ENCODE data around the gene ZP1. TPM values are rescaled to one million over a fixed set of nuclear protein-coding genes. Genes with fewer than 3 reads are reported as not detected.

ZP1 gene
- total RNA-seq, 1 donor from 2014 or later, result not detected

DNA sequence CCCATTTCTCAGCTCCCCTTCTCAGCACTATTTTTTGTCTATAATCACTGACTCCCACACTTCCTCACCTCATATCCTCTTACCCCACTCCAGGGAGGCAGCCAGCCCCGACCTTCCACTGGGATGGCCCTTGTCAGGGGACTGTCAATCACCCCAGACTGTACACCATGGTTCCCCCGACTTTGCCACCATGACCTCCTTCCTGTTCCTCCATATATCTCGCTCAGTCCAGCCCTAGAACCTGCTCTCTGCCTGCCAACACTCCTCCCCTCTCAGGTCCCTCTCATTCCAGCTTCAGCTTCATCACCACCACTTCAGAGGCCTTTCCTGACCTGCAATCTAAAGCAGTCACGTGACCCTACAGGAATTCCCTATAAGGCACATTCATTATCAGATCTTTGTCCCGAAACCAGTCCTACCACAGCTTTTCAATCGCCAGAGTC lies 22.5 kb downstream of the ZP1 start:
- peaks cover 29% of the 10 kb centered on the region for H3K36me3 ChIP-seq
- intact Hi-C loops (cut with DNase I), result no loop called here
- DNase-seq, result no peak
- ATAC-seq, result no peak
- no peak overlapping the region for H3K27ac ChIP-seq
- no peaks in the 10 kb centered on the region for H3K9me3 ChIP-seq
- no peak for TF ChIP-seq CTCF (IDR thresholded peaks at IDR 0.05)
- no peaks in the 10 kb centered on the region for H3K27me3 ChIP-seq
- peaks cover 6% of the 10 kb centered on the region for H3K4me1 ChIP-seq
- H3K4me3 ChIP-seq, result no peak overlapping the region

GRCh38 chr11:60890696-60891095 lies 23.4 kb downstream of the ZP1 start:
- no peaks in the 10 kb centered on the region for H3K9me3 ChIP-seq
- DNase-seq, result no peak
- no peaks in the 10 kb centered on the region for H3K27me3 ChIP-seq
- H3K36me3 ChIP-seq, result peaks cover 37% of the 10 kb centered on the region
- H3K27ac ChIP-seq, result no peak overlapping the region
- H3K4me1 ChIP-seq, result peaks cover 6% of the 10 kb centered on the region
- intact Hi-C loops (cut with DNase I), result no loop called here
- no peak overlapping the region for H3K4me3 ChIP-seq
- TF ChIP-seq CTCF (IDR thresholded peaks at IDR 0.05), result no peak
- ATAC-seq, result peak; percentile 47

- no peak for TF ChIP-seq CTCF (IDR thresholded peaks at IDR 0.05)
- DNase-seq (no peak), ATAC-seq (peak; percentile 8)
- Histone ChIP-seq H3K27me3 (no peaks in the 10 kb centered on the region), H3K36me3 (peaks cover 42% of the 10 kb centered on the region), H3K27ac (no peak overlapping the region), H3K4me1 (peaks cover 6% of the 10 kb centered on the region), H3K9me3 (no peaks in the 10 kb centered on the region), H3K4me3 (no peak overlapping the region)
- intact Hi-C loops (cut with DNase I), result no loop called here
Observed at GRCh38 chr11:60891103-60891741, 23.9 kb downstream of the ZP1 start.

DNA sequence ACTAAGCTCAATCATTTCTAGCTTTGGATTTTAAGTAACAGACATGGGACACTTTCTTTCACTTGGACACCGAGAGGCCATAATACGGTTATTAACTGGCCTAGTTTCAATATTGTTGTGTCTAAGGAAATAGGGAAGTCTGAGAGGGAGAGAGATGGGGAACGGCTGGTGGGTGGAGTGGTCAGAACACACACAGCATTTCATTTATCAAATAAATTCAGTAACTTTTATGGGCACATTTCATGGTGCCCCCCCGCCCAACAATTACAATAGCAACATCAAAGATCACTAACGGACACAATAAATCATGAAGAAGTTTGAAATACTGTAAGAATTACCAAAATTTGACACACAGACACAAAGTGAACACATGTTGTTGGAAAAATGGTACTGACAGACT lies 28.3 kb downstream of the ZP1 start:
- intact Hi-C loops (cut with DNase I), result loop anchor here (5.0 kb wide), 1 partner anchor 63 kb away; no protein-coding TSS in a partner anchor
- ATAC-seq, result peak; percentile 41
- Histone ChIP-seq H3K27ac (no peak overlapping the region), H3K4me1 (peaks cover under 1% of the 10 kb centered on the region), H3K9me3 (no peaks in the 10 kb centered on the region), H3K27me3 (no peaks in the 10 kb centered on the region), H3K4me3 (no peak overlapping the region), H3K36me3 (peaks cover 82% of the 10 kb centered on the region)
- no peak for TF ChIP-seq CTCF (IDR thresholded peaks at IDR 0.05)
- no peak for DNase-seq

- ATAC-seq (no peak), DNase-seq (no peak)
- TF ChIP-seq CTCF (IDR thresholded peaks at IDR 0.05), result no peak
- Histone ChIP-seq H3K27ac (no peak overlapping the region), H3K4me3 (no peak overlapping the region), H3K27me3 (no peaks in the 10 kb centered on the region), H3K4me1 (no peaks in the 10 kb centered on the region), H3K9me3 (no peaks in the 10 kb centered on the region), H3K36me3 (peaks cover 98% of the 10 kb centered on the region)
- intact Hi-C loops (cut with DNase I), result loop anchor here (5.0 kb wide), 1 partner anchor 65 kb away; no protein-coding TSS in a partner anchor
Observed at GRCh38 chr11:60897496-60897895, 30.2 kb downstream of the ZP1 start.
